LNCaP clone FGC (cell line): ENCODE measurements around the gene KBTBD2.
"Not testable (repeated sequence)": the region's sequence is repeated elsewhere in the genome, so short reads cannot be mapped to it uniquely, and the experiment has no call there.

Experiments
- DNase-seq: peaks from one replicate; pipeline ENCODE4 v3.0.0-alpha.2; 2011; ENCODE audit warnings: low read depth
- H3K4me3 ChIP-seq: 2 replicates; pipeline ENCODE4 v1.5.1; 2011; ENCODE audit warnings: mild to moderate bottlenecking, low read depth, low read length, control low read depth
- CTCF ChIP-seq: IDR thresholded peaks from 2 replicates; pipeline ENCODE4 v1.5.1; 2012; ENCODE audit warnings: mild to moderate bottlenecking; ENCODE audit not compliant: control insufficient read depth, insufficient read depth; ENCODE audit errors: extremely low read depth

KBTBD2 gene

GRCh38 chr7:32846630-32847225 is 44.8 kb downstream of the KBTBD2 start:
- peak; percentile 50 for DNase-seq
- TF ChIP-seq CTCF: peak; percentile 69
- no peak overlapping the region for H3K4me3 ChIP-seq

GRCh38 chr7:32844748-32845147 is 46.8 kb downstream of the KBTBD2 start:
- DNase-seq: not testable (repeated sequence)

GRCh38 chr7:32843763-32844162 is 47.8 kb downstream of the KBTBD2 start:
- not testable (repeated sequence) for DNase-seq, H3K4me3 ChIP-seq

More at GRCh38 chr7:32844748-32845147, 46.8 kb downstream of the KBTBD2 start:
- H3K4me3 ChIP-seq: not testable (repeated sequence)

GRCh38 chr7:32839846-32840245 is 51.7 kb downstream of the KBTBD2 start:
- DNase-seq, H3K4me3 ChIP-seq: not testable (repeated sequence)

GRCh38 chr7:32828996-32829752 is 62.4 kb downstream of the KBTBD2 start:
- not testable (repeated sequence) for H3K4me3 ChIP-seq, DNase-seq
